Measurements from ENCODE around the gene KREMEN1. TPM values are rescaled to one million over a fixed set of nuclear protein-coding genes. Genes with fewer than 3 reads are reported as not detected.

The KREMEN1 gene
- total and polyA plus RNA-seq, 2 experiments from 2014 or later: 7.5 to 10.5 TPM

GRCh38 chr22:29060251-29060869 lies 12.5 kb upstream of the KREMEN1 start:
- H3K9me3 ChIP-seq (ENCODE audit: low read depth): no peaks in the 10 kb centered on the region
- H2AFZ ChIP-seq: no peak overlapping the region
- H3K9me2 ChIP-seq (replicated peaks; ENCODE audit: insufficient read depth): no peaks in the 10 kb centered on the region
- no peaks in the 10 kb centered on the region for H3K4me1 ChIP-seq (ENCODE audit: insufficient read depth)
- DNase-seq (ENCODE audit: low spot score): no peak
- TF ChIP-seq EZH2phosphoT487 (IDR thresholded peaks at IDR 0.05; ENCODE audit: low read depth, severe bottlenecking, unreplicated experiment) (no peak), EZH2 (IDR thresholded peaks at IDR 0.05; ENCODE audit: borderline replicate concordance) (no peak), CTCF (IDR thresholded peaks at IDR 0.05; ENCODE audit: poor library complexity) (no peak)
- no peak overlapping the region for H3K4me3 ChIP-seq
- no peaks in the 10 kb centered on the region for H3K79me2 ChIP-seq
- H3K27me3 ChIP-seq: no peaks in the 10 kb centered on the region
- no peaks in the 10 kb centered on the region for H3K36me3 ChIP-seq (replicated peaks; ENCODE audit: insufficient read depth, low read depth)
- WGBS (ENCODE audit: low lambda C conversion rate, missing lambda C conversion rate): 88% methylated on average over 12 of the region's 12 CpGs
- H4K20me1 ChIP-seq (ENCODE audit: insufficient read depth, poor library complexity, severe bottlenecking): no peaks in the 10 kb centered on the region
- H3K4me2 ChIP-seq: no peak overlapping the region
- no peak overlapping the region for H3K27ac ChIP-seq

GRCh38 chr22:29060931-29061330 lies 11.9 kb upstream of the KREMEN1 start:
- no peaks in the 10 kb centered on the region for H3K9me3 ChIP-seq (ENCODE audit: low read depth)
- no peaks in the 10 kb centered on the region for H3K27me3 ChIP-seq
- no peaks in the 10 kb centered on the region for H3K79me2 ChIP-seq
- no peak overlapping the region for H2AFZ ChIP-seq
- H3K4me1 ChIP-seq (ENCODE audit: insufficient read depth): no peaks in the 10 kb centered on the region
- H3K4me2 ChIP-seq: no peak overlapping the region
- 93% methylated on average over 7 of the region's 7 CpGs for WGBS (ENCODE audit: low lambda C conversion rate, missing lambda C conversion rate)
- no peak overlapping the region for H3K27ac ChIP-seq
- no peak overlapping the region for H3K4me3 ChIP-seq
- H4K20me1 ChIP-seq (ENCODE audit: insufficient read depth, poor library complexity, severe bottlenecking): no peaks in the 10 kb centered on the region
- no peaks in the 10 kb centered on the region for H3K36me3 ChIP-seq (replicated peaks; ENCODE audit: insufficient read depth, low read depth)
- no peak for DNase-seq (ENCODE audit: low spot score)
- TF ChIP-seq EZH2phosphoT487 (IDR thresholded peaks at IDR 0.05; ENCODE audit: low read depth, severe bottlenecking, unreplicated experiment): no peak
- TF ChIP-seq CTCF (IDR thresholded peaks at IDR 0.05; ENCODE audit: poor library complexity): no peak
- no peak for TF ChIP-seq EZH2 (IDR thresholded peaks at IDR 0.05; ENCODE audit: borderline replicate concordance)
- H3K9me2 ChIP-seq (replicated peaks; ENCODE audit: insufficient read depth): no peaks in the 10 kb centered on the region

GRCh38 chr22:29061773-29062172 lies 11.1 kb upstream of the KREMEN1 start, which contains the start of gene C22orf31:
Gene C22orf31, minus strand, starts transcription at chr22:29061831. Its CDS starts 39 bp downstream, at chr22:29061792.
- H3K9me2 ChIP-seq (replicated peaks; ENCODE audit: insufficient read depth): no peaks in the 10 kb centered on the region
- no peak within 1 kb of the TSS for H2AFZ ChIP-seq
- H3K27me3 ChIP-seq: no peaks in the 10 kb centered on the region
- no peaks in the 10 kb centered on the region for H3K36me3 ChIP-seq (replicated peaks; ENCODE audit: insufficient read depth, low read depth)
- no peaks in the 10 kb centered on the region for H4K20me1 ChIP-seq (ENCODE audit: insufficient read depth, poor library complexity, severe bottlenecking)
- no peak within 1 kb of the TSS for H3K4me2 ChIP-seq
- H3K79me2 ChIP-seq: no peaks in the 10 kb centered on the region
- no peak within 1 kb of the TSS for H3K27ac ChIP-seq
- H3K9me3 ChIP-seq (ENCODE audit: low read depth): no peaks in the 10 kb centered on the region
- TF ChIP-seq EZH2phosphoT487 (IDR thresholded peaks at IDR 0.05; ENCODE audit: low read depth, severe bottlenecking, unreplicated experiment) (no peak), CTCF (IDR thresholded peaks at IDR 0.05; ENCODE audit: poor library complexity) (no peak), EZH2 (IDR thresholded peaks at IDR 0.05; ENCODE audit: borderline replicate concordance) (no peak)
- H3K4me1 ChIP-seq (ENCODE audit: insufficient read depth): no peaks in the 10 kb centered on the region
- 76% methylated on average over 2 of the region's 2 CpGs for WGBS (ENCODE audit: low lambda C conversion rate, missing lambda C conversion rate)
- DNase-seq (ENCODE audit: low spot score): no peak
- H3K4me3 ChIP-seq: no peak within 1 kb of the TSS
